Esophagus muscularis mucosa (tissue), 4 donors: ENCODE measurements around the gene CREM. TPM values are rescaled to one million over a fixed set of nuclear protein-coding genes. Genes with fewer than 3 reads are reported as not detected.
A peak's percentile ranks its signal among the peaks of the same experiment; 100 is the strongest.

Source experiments
- DNase-seq: peaks from one replicate; pipeline ENCODE4 v3.0.0-alpha.2; 2017; ENCODE audit errors: extremely low spot score
- H3K27ac ChIP-seq, 4 donors: fragments of 200-600 bp; sonication (generic); replicated peaks in 1 of 4; 1 replicate in 3 of 4; 2 replicates in 1 of 4; pipeline ENCODE4 v1.5.1; 2016 to 2019; ENCODE audit warnings: mild to moderate bottlenecking in 1 of 4
- H3K27me3 ChIP-seq, 4 donors: fragments of 200-600 bp; sonication (generic); one replicate each; pipeline versions ENCODE4 v1.5.1 to v1.6.0; 2016 to 2019
- H3K36me3 ChIP-seq, 4 donors: fragments of 200-600 bp; sonication (generic); one replicate each; pipeline ENCODE4 v1.5.1; 2016 to 2019
- H3K4me1 ChIP-seq, 4 donors: fragments of 200-600 bp; sonication (generic); one replicate each; pipeline ENCODE4 v1.5.1; 2016 to 2019
- H3K4me3 ChIP-seq, 4 donors: fragments of 200-600 bp; sonication (generic); 1 replicate in 2 of 4; 2 replicates in 2 of 4; pipeline ENCODE4 v1.5.1; 2016 to 2019; ENCODE audit warnings: mild to moderate bottlenecking in 4 of 4, moderate library complexity in 1 of 4
- H3K9me3 ChIP-seq, 4 donors: fragments of 200-600 bp; sonication (generic); 1 replicate in 3 of 4; 2 replicates in 1 of 4; pipeline ENCODE4 v1.5.1; 2016 to 2019
- CTCF ChIP-seq, 3 experiments: fragments of 200-600 bp in 2 of 3; fragments of 450-650 bp in 1 of 3; sonication (generic) in 2 of 3; IDR thresholded peaks; one replicate each; pipeline ENCODE4 v1.5.1; 2017 to 2019; ENCODE audit warnings: antibody characterized with exemption in 3 of 3, mild to moderate bottlenecking in 2 of 3, moderate library complexity in 1 of 3
- EP300 ChIP-seq: sonication (generic); formaldehyde crosslinking; IDR thresholded peaks from one replicate; pipeline ENCODE4 v1.6.1; 2017; ENCODE audit warnings: antibody characterized with exemption
- POLR2A ChIP-seq: fragments of 450-650 bp; IDR thresholded peaks from one replicate; pipeline ENCODE4 v1.6.1; 2017; ENCODE audit warnings: antibody characterized with exemption, moderate library complexity, mild to moderate bottlenecking, low read depth
- POLR2AphosphoS5 ChIP-seq, 2 donors: sonication (generic); formaldehyde crosslinking; IDR thresholded peaks; one replicate each; pipeline ENCODE4 v1.6.1; 2017; ENCODE audit warnings: antibody characterized with exemption in 2 of 2
- WGBS: methylation state at CpG from one replicate; pipeline ENCODE4 v1.1.5; 2018; 5-methylcytosine and 5-hydroxymethylcytosine counted together
- intact Hi-C: fragments of 100-400 bp; cut with DNase I; formaldehyde crosslinking; loops from one replicate; pipeline ENCODE4 v1.15.1; 2023
- total RNA-seq, 4 donors: library from RNA; depleted of rRNA; stranded (reverse); fragments of >200 nt; gene quantifications; one replicate each; pipeline versions ENCODE4 v1.1.0 to v1.2.1, GENCODE V29; 2016

CREM gene
- total RNA-seq, 4 donors from 2014 or later, result 25.7 to 65.9 (median 29.5) TPM

- TF ChIP-seq EP300, result no peak
- no peak for TF ChIP-seq POLR2A
- intact Hi-C loops, result no loop called here
- no peaks in the 10 kb centered on the region for H3K9me3 ChIP-seq
- H3K27me3 ChIP-seq, result no peaks in the 10 kb centered on the region
- H3K36me3 ChIP-seq, result no peaks in the 10 kb centered on the region
- no peak for DNase-seq
- WGBS, result 57% methylated on average over 1 of the region's 1 CpG
- peaks cover 3 to 17% (median 15%) of the 10 kb centered on the region in 4 donors for H3K4me1 ChIP-seq
- H3K27ac ChIP-seq, result peak overlapping the region in 2 of 4 donors; percentile 19 to 35
- H3K4me3 ChIP-seq, result no peak overlapping the region
Measured at GRCh38 chr10:35172146-35172545, 45.5 kb downstream of the CREM start.

- DNase-seq, result no peak
- intact Hi-C loops, result no loop called here
- Histone ChIP-seq H3K4me3 (no peak overlapping the region), H3K4me1 (peaks cover 3 to 17% (median 15%) of the 10 kb centered on the region in 4 donors), H3K9me3 (no peaks in the 10 kb centered on the region), H3K27ac (peak overlapping the region in 1 of 4 donors; percentile 35), H3K36me3 (no peaks in the 10 kb centered on the region), H3K27me3 (peaks cover 0 to 2% (median 0%) of the 10 kb centered on the region in 4 donors)
- WGBS, result 48% methylated on average over 5 of the region's 5 CpGs
- TF ChIP-seq POLR2AphosphoS5 (IDR thresholded peaks at IDR 0.05) (peak in 1 of 2 donors; percentile 53), EP300 (no peak)
Measured at GRCh38 chr10:35172574-35172973, 45.9 kb downstream of the CREM start.

GRCh38 chr10:35178331-35178730 is 51.7 kb downstream of the CREM start:
- 84% methylated on average over 9 of the region's 9 CpGs for WGBS
- Histone ChIP-seq H3K4me3 (peak overlapping the region in 1 of 4 donors; percentile 23), H3K4me1 (peaks cover 0 to 7% (median 3%) of the 10 kb centered on the region in 4 donors), H3K9me3 (no peaks in the 10 kb centered on the region), H3K36me3 (no peaks in the 10 kb centered on the region), H3K27ac (peak overlapping the region in 3 of 4 donors; percentile 15 to 37 (median 16)), H3K27me3 (peaks cover 0 to 2% (median 0%) of the 10 kb centered on the region in 4 donors)
- no peak for TF ChIP-seq EP300
- no peak for TF ChIP-seq POLR2A
- no peak for TF ChIP-seq POLR2AphosphoS5 (IDR thresholded peaks at IDR 0.05)
- TF ChIP-seq CTCF (IDR thresholded peaks at IDR 0.05), result no peak
- intact Hi-C loops, result no loop called here
- no peak for DNase-seq

- no peak for DNase-seq
- intact Hi-C loops, result no loop called here
- no peak overlapping the region for H3K4me3 ChIP-seq
- H3K27ac ChIP-seq, result peak overlapping the region in 1 of 4 donors; percentile 14
- H3K36me3 ChIP-seq, result no peaks in the 10 kb centered on the region
- TF ChIP-seq EP300, result no peak
- no peak for TF ChIP-seq CTCF (IDR thresholded peaks at IDR 0.05)
- TF ChIP-seq POLR2AphosphoS5 (IDR thresholded peaks at IDR 0.05), result no peak
- no peak for TF ChIP-seq POLR2A
- H3K4me1 ChIP-seq, result peaks cover 0 to 9% (median 4%) of the 10 kb centered on the region in 4 donors
- no peaks in the 10 kb centered on the region for H3K27me3 ChIP-seq
- 70% methylated on average over 8 of the region's 8 CpGs for WGBS
- H3K9me3 ChIP-seq, result no peaks in the 10 kb centered on the region
Measured at GRCh38 chr10:35182631-35183510, 56.2 kb downstream of the CREM start.

GRCh38 chr10:35184527-35185171 is 58.0 kb downstream of the CREM start:
- H3K27ac ChIP-seq, result no peak overlapping the region
- peaks cover 0 to 9% (median 4%) of the 10 kb centered on the region in 4 donors for H3K4me1 ChIP-seq
- intact Hi-C loops, result no loop called here
- DNase-seq, result no peak
- 78% methylated on average over 4 of the region's 4 CpGs for WGBS
- TF ChIP-seq CTCF (IDR thresholded peaks at IDR 0.05) (no peak), POLR2A (no peak), EP300 (no peak), POLR2AphosphoS5 (IDR thresholded peaks at IDR 0.05) (no peak)
- H3K4me3 ChIP-seq, result no peak overlapping the region
- H3K36me3 ChIP-seq, result no peaks in the 10 kb centered on the region
- no peaks in the 10 kb centered on the region for H3K9me3 ChIP-seq
- no peaks in the 10 kb centered on the region for H3K27me3 ChIP-seq
